K562 (cell line): ENCODE measurements around the gene POLR3A. TPM values are rescaled to one million over a fixed set of nuclear protein-coding genes. Genes with fewer than 3 reads are reported as not detected.

ENCODE experiments used
- ATAC-seq: fragments of 200-7000 bp; cut with Tn5 transposase; 3 replicates; pipeline ENCODE4 v1.9.1; 2020; ENCODE audit warnings: moderate library complexity
- BruUV-seq: library from RNA; stranded (reverse); fragments of 400-500 nt; replicated peaks from 2 replicates; lab custom pipeline; 2021; lab: Mats Ljungman, UMichigan
- CTCF ChIA-PET: fragments of 300-600 bp; formaldehyde crosslinking; extraction: SDS; loops from one replicate; lab custom pipeline; 2021; ENCODE audit warnings: low intra/inter-chr PET ratio; lab: Yijun Ruan, JAX
- POLR2A ChIA-PET: fragments of 300-600, 350-650 bp; sonication (Branson Sonifier 250); formaldehyde crosslinking; extraction: SDS; loops from one replicate; lab custom pipeline; 2021; ENCODE audit warnings: antibody characterized with exemption, inconsistent platforms; lab: Yijun Ruan, JAX
- DNase-seq, 4 experiments: peaks; one replicate each; pipeline versions ENCODE4 v3.0.0 to v3.0.0-alpha.2; 2011 to 2018; ENCODE audit warnings: low spot score in 3 of 4, mixed read lengths in 3 of 4; ENCODE audit errors: extremely low read depth in 1 of 4
- FAIRE-seq: peaks from 2 replicates; lab custom pipeline; 2011; peaks lifted over from hg19 to GRCh38; lab: Jason Lieb, UNC
- H2AFZ ChIP-seq: 2 replicates; pipeline ENCODE4 v1.6.0; 2011; ENCODE audit warnings: low read depth, low read length, control low read depth, inconsistent platforms
- H3K27ac ChIP-seq: fragments of 200-600 bp; 3 replicates; pipeline ENCODE4 v1.8.0; 2011; ENCODE audit warnings: low read depth, mild to moderate bottlenecking, control low read depth, inconsistent platforms, low read length, moderate library complexity, mixed read lengths; ENCODE audit errors: extremely low read depth
- H3K27me3 ChIP-seq, 2 experiments: fragments of 300-600 bp in 1 of 2; 2 replicates in 1 of 2; 3 replicates in 1 of 2; pipeline versions ENCODE4 v1.6.0 to v1.8.0; 2011; ENCODE audit warnings: inconsistent platforms in 2 of 2, low read length in 2 of 2, mild to moderate bottlenecking in 1 of 2, mixed read lengths in 1 of 2, moderate library complexity in 1 of 2; ENCODE audit not compliant: control insufficient read depth in 2 of 2, insufficient read depth in 2 of 2
- H3K36me3 ChIP-seq: fragments of 300-600 bp; 3 replicates; pipeline ENCODE4 v1.8.0; 2011; ENCODE audit warnings: mild to moderate bottlenecking, low read length, inconsistent platforms; ENCODE audit not compliant: control insufficient read depth, insufficient read depth
- H3K4me1 ChIP-seq, 2 experiments: fragments of 200-600 bp in 1 of 2; replicated peaks in 1 of 2; 2 replicates in 1 of 2; 3 replicates in 1 of 2; pipeline versions ENCODE4 v1.5.1 to v1.8.0; 2011; ENCODE audit warnings: inconsistent platforms in 2 of 2, low read length in 2 of 2, mild to moderate bottlenecking in 1 of 2, mixed read lengths in 1 of 2, moderate library complexity in 1 of 2; ENCODE audit not compliant: control insufficient read depth in 2 of 2, insufficient read depth in 2 of 2
- H3K4me2 ChIP-seq: 2 replicates; pipeline ENCODE4 v1.6.1; 2011; ENCODE audit warnings: low read length, control low read depth, inconsistent platforms, mixed read lengths; ENCODE audit not compliant: insufficient read depth
- H3K4me3 ChIP-seq: fragments of 200-600 bp; sonication (generic), shearing (Covaris generic); 2 replicates; pipeline ENCODE4 v1.5.1; 2016; ENCODE audit warnings: control low read depth, inconsistent platforms
- H3K79me2 ChIP-seq: fragments of 200-600 bp; 3 replicates; pipeline ENCODE4 v1.8.0; 2011; ENCODE audit warnings: low read length, inconsistent platforms; ENCODE audit not compliant: control insufficient read depth, insufficient read depth
- H3K9ac ChIP-seq, 2 experiments: 2 replicates each; pipeline versions ENCODE4 v1.6.0 to v1.6.1; 2011; ENCODE audit warnings: low read depth in 2 of 2, low read length in 2 of 2, control low read depth in 1 of 2, inconsistent platforms in 1 of 2, mild to moderate bottlenecking in 1 of 2, mixed read lengths in 1 of 2; ENCODE audit not compliant: insufficient read depth in 1 of 2
- H3K9me1 ChIP-seq: one replicate; pipeline ENCODE4 v1.6.0; 2011; ENCODE audit warnings: inconsistent platforms, mild to moderate bottlenecking, low read length, moderate library complexity; ENCODE audit not compliant: control insufficient read depth, insufficient read depth
- H3K9me3 ChIP-seq: replicated peaks from 2 replicates; pipeline ENCODE4 v1.5.1; 2011; ENCODE audit warnings: low read depth, low read length, inconsistent platforms; ENCODE audit not compliant: control insufficient read depth, insufficient read depth
- H4K20me1 ChIP-seq: replicated peaks from 2 replicates; pipeline ENCODE4 v1.6.1; 2011; ENCODE audit warnings: low read length, inconsistent platforms, mixed read lengths; ENCODE audit not compliant: control insufficient read depth, insufficient read depth
- CEBPG ChIP-seq, 3 experiments: fragments of 200-800 bp in 1 of 3; sonication (Bioruptor generic) in 1 of 3; sonication (generic) in 1 of 3; formaldehyde crosslinking in 1 of 3; IDR thresholded peaks in 2 of 3; conservative IDR thresholded peaks in 1 of 3; 2 replicates each; pipeline versions ENCODE4 v1.6.1 to v1.8.0; 2016 to 2022; ENCODE audit warnings: missing compliant biosample characterization in 2 of 3, missing genetic modification characterization in 2 of 3, mild to moderate bottlenecking in 1 of 3, missing genetic modification reagents in 1 of 3
- ESRRB ChIP-seq: fragments of 250-450 bp; sonication (Bioruptor Pico); IDR thresholded peaks from 2 replicates; pipeline ENCODE4 v1.5.0; 2020; ENCODE audit warnings: mild to moderate bottlenecking, moderate library complexity, borderline replicate concordance
- KDM1A ChIP-seq, 2 experiments: fragments of 450-650 bp; IDR thresholded peaks; 2 replicates each; pipeline ENCODE4 v1.6.1; 2016; ENCODE audit warnings: mild to moderate bottlenecking in 2 of 2
- MAFF ChIP-seq: IDR thresholded peaks from 2 replicates; pipeline ENCODE4 v1.6.1; 2012; ENCODE audit warnings: low read length, improper control_type of control experiment
- POLR2A ChIP-seq: fragments of 450-650 bp; conservative IDR thresholded peaks from 2 replicates; pipeline ENCODE4 v1.6.1; 2016
- SUPT5H ChIP-seq: fragments of 450-650 bp; IDR thresholded peaks from 2 replicates; pipeline ENCODE4 v1.6.1; 2016
- WGBS: fragments of 100-300 bp; shearing (Covaris generic); methylation state at CpG from one replicate; pipeline ENCODE4 v1.1.6; 2016; ENCODE audit warnings: low coverage, mixed read lengths; ENCODE audit not compliant: insufficient coverage; ENCODE audit errors: missing lambda C conversion rate; 5-methylcytosine and 5-hydroxymethylcytosine counted together
- in situ Hi-C: fragments of 300-500 bp; cut with MboI; formaldehyde crosslinking; loops from 4 replicates; pipeline ENCODE4 v1.15.0; 2018; ENCODE audit warnings: inconsistent platforms, mixed read lengths
- intact Hi-C: fragments of 100-400 bp; cut with micrococcal nuclease; formaldehyde crosslinking; loops from 2 replicates; pipeline ENCODE4 v1.14.2; 2022
- polyA plus RNA-seq, 8 experiments: library from polyadenylated mRNA; depleted of rRNA in 4 of 8; stranded (reverse) in 5 of 8; unstranded in 3 of 8; fragments of >200 nt; fragmentation: Nextera tagmentation in 2 of 8; fragmentation: Illumina TruSeq in 1 of 8; extraction: Ambion mirVana in 2 of 8; extraction: Trizol in 1 of 8; gene quantifications; 2 replicates each; pipeline versions ENCODE4 v1.2.1 to v1.2.3, GENCODE V29; 2011 to 2014; ENCODE audit warnings: inconsistent platforms in 1 of 8, missing spikeins in 1 of 8
- total RNA-seq, 7 experiments: library from RNA; depleted of rRNA in 6 of 7; stranded (reverse); fragments of >200 nt in 6 of 7; fragmentation: Illumina TruSeq in 2 of 7; extraction: Trizol in 2 of 7; gene quantifications; 2 replicates each; pipeline versions ENCODE4 v1.2.1 to v1.2.3, GENCODE V29; 2011 to 2021; ENCODE audit warnings: low replicate concordance in 1 of 7
- TF ChIP-seq, protein P1 (sequence below): fragments of 250-450 bp; sonication (Bioruptor Pico); IDR thresholded peaks from 2 replicates; pipeline ENCODE4 v1.5.0; 2020; ENCODE audit warnings: mild to moderate bottlenecking
- TF ChIP-seq, protein P2 (sequence below): sonication (generic); formaldehyde crosslinking; IDR thresholded peaks from 2 replicates; pipeline ENCODE4 v1.5.0; 2020; ENCODE audit warnings: missing genetic modification reagents
- TF ChIP-seq, protein P3 (sequence below): fragments of 450-650 bp; IDR thresholded peaks from 2 replicates; pipeline ENCODE4 v1.6.1; 2016
- TF ChIP-seq, protein P4 (sequence below): sonication (generic); formaldehyde crosslinking; IDR thresholded peaks from 2 replicates; pipeline ENCODE4 v1.4.0; 2020; ENCODE audit warnings: mild to moderate bottlenecking, missing genetic modification reagents
- TF ChIP-seq, protein P5 (sequence below), 3 experiments: fragments of 200-800 bp in 1 of 3; fragments of 250-450 bp in 1 of 3; fragments of 450-650 bp in 1 of 3; sonication (Bioruptor Pico) in 1 of 3; sonication (Bioruptor generic) in 1 of 3; formaldehyde crosslinking in 1 of 3; IDR thresholded peaks; 2 replicates each; pipeline versions ENCODE4 v1.6.1 to v1.8.0; 2016 to 2022; ENCODE audit warnings: mild to moderate bottlenecking in 2 of 3, missing genetic modification characterization in 2 of 3, missing compliant biosample characterization in 1 of 3, moderate library complexity in 1 of 3

Gene POLR3A
- total and polyA plus RNA-seq, 9 of the 15 experiments (the other 6 are each of a cell fraction or from before 2014, with no cell fraction given): 14.9 to 37.0 (median 26.7) TPM

DNA sequence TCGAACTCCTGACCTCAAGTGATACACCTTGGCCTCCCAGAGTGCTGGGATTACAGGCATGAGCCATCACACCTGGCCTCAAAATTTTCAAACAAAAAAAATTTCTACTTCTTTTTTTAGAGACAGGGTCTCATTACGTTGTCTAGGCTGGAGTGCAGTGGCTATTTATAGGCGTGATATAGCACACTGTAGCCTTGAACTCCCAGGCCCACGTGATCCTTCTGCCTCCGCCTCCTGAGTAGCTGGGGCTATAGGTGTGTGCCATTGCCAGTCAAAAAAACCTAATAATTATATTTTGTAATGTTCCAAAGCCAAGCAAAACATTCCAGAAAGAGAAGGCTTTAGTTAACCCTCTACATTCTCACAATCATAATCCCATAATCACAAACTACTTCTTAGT, 13.8 kb downstream of the POLR3A start (continued):
- TF ChIP-seq POLR2A: no peak

DNA sequence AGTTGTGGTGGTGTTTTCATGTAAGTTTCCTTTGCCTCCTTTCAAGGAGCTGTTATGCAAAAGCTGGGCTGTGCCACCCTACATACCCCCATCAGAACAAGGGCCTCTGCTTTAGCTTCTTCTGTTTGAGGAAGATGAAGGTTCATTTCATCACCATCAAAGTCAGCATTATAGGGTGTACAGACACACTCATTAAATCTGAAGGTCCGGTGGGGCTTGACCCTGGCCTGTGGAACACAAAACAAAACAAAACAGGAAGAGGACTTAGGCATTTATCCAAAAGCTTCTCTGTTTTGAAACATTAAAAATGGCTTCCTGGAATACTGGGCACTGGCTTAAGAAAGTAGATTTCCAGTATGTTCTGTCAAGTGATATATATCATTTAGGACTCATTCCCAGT, 15.8 kb downstream of the POLR3A start:
- intact Hi-C loops: no loop called here
- H3K79me2 ChIP-seq: no peaks in the 10 kb centered on the region
- WGBS: 100% methylated on average over 1 of the region's 1 CpG
- H3K27me3 ChIP-seq: no peaks in the 10 kb centered on the region
- no peaks in the 10 kb centered on the region for H3K4me1 ChIP-seq
- FAIRE-seq (no peak), DNase-seq (no peak), ATAC-seq (no peak)
- no peak overlapping the region for H3K27ac ChIP-seq
- H4K20me1 ChIP-seq: no peaks in the 10 kb centered on the region
- H2AFZ ChIP-seq: no peak overlapping the region
- ChIA-PET CTCF (no interaction called here), POLR2A (no interaction called here)
- no peaks in the 10 kb centered on the region for H3K9me3 ChIP-seq
- in situ Hi-C loops: no loop called here
- H3K4me3 ChIP-seq: no peak overlapping the region
- H3K9me1 ChIP-seq: no peaks in the 10 kb centered on the region
- no peak overlapping the region for H3K9ac ChIP-seq
- peaks cover 97% of the 10 kb centered on the region for H3K36me3 ChIP-seq
- no TSS peak for BruUV-seq
- H3K4me2 ChIP-seq: no peak overlapping the region
- no peak for TF ChIP-seq ESRRB
- TF ChIP-seq, protein P1, sequence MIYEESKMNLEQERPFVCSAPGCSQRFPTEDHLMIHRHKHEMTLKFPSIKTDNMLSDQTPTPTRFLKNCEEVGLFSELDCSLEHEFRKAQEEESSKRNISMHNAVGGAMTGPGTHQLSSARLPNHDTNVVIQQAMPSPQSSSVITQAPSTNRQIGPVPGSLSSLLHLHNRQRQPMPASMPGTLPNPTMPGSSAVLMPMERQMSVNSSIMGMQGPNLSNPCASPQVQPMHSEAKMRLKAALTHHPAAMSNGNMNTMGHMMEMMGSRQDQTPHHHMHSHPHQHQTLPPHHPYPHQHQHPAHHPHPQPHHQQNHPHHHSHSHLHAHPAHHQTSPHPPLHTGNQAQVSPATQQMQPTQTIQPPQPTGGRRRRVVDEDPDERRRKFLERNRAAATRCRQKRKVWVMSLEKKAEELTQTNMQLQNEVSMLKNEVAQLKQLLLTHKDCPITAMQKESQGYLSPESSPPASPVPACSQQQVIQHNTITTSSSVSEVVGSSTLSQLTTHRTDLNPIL (CRISPR knock-in tag): no peak
- TF ChIP-seq CEBPG (CRISPR knock-in tag; IDR thresholded peaks at IDR 0.05): no peak
- TF ChIP-seq CEBPG (tag; conservative IDR thresholded peaks at IDR 0.05 in 1 of 2, IDR thresholded peaks at IDR 0.05 in 1 of 2): no peak
- TF ChIP-seq, protein P2, sequence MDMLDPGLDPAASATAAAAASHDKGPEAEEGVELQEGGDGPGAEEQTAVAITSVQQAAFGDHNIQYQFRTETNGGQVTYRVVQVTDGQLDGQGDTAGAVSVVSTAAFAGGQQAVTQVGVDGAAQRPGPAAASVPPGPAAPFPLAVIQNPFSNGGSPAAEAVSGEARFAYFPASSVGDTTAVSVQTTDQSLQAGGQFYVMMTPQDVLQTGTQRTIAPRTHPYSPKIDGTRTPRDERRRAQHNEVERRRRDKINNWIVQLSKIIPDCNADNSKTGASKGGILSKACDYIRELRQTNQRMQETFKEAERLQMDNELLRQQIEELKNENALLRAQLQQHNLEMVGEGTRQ: no peak
- no peak for TF ChIP-seq KDM1A (IDR thresholded peaks at IDR 0.05)
- no peak for TF ChIP-seq SUPT5H
- TF ChIP-seq, protein P3, sequence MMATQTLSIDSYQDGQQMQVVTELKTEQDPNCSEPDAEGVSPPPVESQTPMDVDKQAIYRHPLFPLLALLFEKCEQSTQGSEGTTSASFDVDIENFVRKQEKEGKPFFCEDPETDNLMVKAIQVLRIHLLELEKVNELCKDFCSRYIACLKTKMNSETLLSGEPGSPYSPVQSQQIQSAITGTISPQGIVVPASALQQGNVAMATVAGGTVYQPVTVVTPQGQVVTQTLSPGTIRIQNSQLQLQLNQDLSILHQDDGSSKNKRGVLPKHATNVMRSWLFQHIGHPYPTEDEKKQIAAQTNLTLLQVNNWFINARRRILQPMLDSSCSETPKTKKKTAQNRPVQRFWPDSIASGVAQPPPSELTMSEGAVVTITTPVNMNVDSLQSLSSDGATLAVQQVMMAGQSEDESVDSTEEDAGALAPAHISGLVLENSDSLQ: no peak
- TF ChIP-seq, protein P4, sequence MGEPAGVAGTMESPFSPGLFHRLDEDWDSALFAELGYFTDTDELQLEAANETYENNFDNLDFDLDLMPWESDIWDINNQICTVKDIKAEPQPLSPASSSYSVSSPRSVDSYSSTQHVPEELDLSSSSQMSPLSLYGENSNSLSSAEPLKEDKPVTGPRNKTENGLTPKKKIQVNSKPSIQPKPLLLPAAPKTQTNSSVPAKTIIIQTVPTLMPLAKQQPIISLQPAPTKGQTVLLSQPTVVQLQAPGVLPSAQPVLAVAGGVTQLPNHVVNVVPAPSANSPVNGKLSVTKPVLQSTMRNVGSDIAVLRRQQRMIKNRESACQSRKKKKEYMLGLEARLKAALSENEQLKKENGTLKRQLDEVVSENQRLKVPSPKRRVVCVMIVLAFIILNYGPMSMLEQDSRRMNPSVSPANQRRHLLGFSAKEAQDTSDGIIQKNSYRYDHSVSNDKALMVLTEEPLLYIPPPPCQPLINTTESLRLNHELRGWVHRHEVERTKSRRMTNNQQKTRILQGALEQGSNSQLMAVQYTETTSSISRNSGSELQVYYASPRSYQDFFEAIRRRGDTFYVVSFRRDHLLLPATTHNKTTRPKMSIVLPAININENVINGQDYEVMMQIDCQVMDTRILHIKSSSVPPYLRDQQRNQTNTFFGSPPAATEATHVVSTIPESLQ: no peak
- no peak for TF ChIP-seq MAFF
- TF ChIP-seq, protein P5, sequence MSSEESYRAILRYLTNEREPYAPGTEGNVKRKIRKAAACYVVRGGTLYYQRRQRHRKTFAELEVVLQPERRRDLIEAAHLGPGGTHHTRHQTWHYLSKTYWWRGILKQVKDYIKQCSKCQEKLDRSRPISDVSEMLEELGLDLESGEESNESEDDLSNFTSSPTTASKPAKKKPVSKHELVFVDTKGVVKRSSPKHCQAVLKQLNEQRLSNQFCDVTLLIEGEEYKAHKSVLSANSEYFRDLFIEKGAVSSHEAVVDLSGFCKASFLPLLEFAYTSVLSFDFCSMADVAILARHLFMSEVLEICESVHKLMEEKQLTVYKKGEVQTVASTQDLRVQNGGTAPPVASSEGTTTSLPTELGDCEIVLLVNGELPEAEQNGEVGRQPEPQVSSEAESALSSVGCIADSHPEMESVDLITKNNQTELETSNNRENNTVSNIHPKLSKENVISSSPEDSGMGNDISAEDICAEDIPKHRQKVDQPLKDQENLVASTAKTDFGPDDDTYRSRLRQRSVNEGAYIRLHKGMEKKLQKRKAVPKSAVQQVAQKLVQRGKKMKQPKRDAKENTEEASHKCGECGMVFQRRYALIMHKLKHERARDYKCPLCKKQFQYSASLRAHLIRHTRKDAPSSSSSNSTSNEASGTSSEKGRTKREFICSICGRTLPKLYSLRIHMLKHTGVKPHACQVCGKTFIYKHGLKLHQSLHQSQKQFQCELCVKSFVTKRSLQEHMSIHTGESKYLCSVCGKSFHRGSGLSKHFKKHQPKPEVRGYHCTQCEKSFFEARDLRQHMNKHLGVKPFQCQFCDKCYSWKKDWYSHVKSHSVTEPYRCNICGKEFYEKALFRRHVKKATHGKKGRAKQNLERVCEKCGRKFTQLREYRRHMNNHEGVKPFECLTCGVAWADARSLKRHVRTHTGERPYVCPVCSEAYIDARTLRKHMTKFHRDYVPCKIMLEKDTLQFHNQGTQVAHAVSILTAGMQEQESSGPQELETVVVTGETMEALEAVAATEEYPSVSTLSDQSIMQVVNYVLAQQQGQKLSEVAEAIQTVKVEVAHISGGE (CRISPR knock-in tag; IDR thresholded peaks at IDR 0.05): no peak
